Osteocyte (in vitro differentiated cells): ENCODE measurements around the gene CYP19A1. TPM values are rescaled to one million over a fixed set of nuclear protein-coding genes. Genes with fewer than 3 reads are reported as not detected.

ENCODE experiments used
- DNase-seq: peaks from one replicate; pipeline ENCODE4 v3.0.0; 2021; ENCODE audit warnings: mixed read lengths; ENCODE audit not compliant: unreplicated experiment; ENCODE audit errors: extremely low spot score
- H3K27ac Mint-ChIP-seq: one replicate; pipeline ENCODE4 v1.8.0; 2021; ENCODE audit warnings: mild to moderate bottlenecking, mixed read lengths; ENCODE audit not compliant: unreplicated experiment
- H3K27me3 Mint-ChIP-seq: one replicate; pipeline ENCODE4 v1.8.0; 2021; ENCODE audit warnings: mixed read lengths; ENCODE audit not compliant: unreplicated experiment
- H3K36me3 Mint-ChIP-seq: one replicate; pipeline ENCODE4 v1.8.0; 2021; ENCODE audit warnings: mixed read lengths; ENCODE audit not compliant: unreplicated experiment
- H3K4me1 Mint-ChIP-seq: one replicate; pipeline ENCODE4 v1.8.0; 2021; ENCODE audit warnings: mixed read lengths; ENCODE audit not compliant: unreplicated experiment
- H3K4me3 Mint-ChIP-seq: one replicate; pipeline ENCODE4 v1.8.0; 2021; ENCODE audit warnings: mild to moderate bottlenecking, moderate library complexity, mixed read lengths; ENCODE audit not compliant: unreplicated experiment
- H3K9me3 Mint-ChIP-seq: one replicate; pipeline ENCODE4 v1.8.0; 2021; ENCODE audit warnings: mixed read lengths; ENCODE audit not compliant: unreplicated experiment
- total RNA-seq: library from RNA; stranded (reverse); gene quantifications from 2 replicates; pipeline ENCODE4 v1.2.1, GENCODE V29; 2021
- TF ChIP-seq, protein P1 (sequence below): fragments of 200-600 bp; sonication (generic); IDR thresholded peaks from 2 replicates; pipeline ENCODE4 v1.5.0; 2021; ENCODE audit warnings: antibody characterized with exemption, mild to moderate bottlenecking, moderate library complexity

CYP19A1 gene
- total RNA-seq, 1 donor from 2014 or later = not detected

- no peak overlapping the region for H3K27ac Mint-ChIP-seq
- H3K9me3 Mint-ChIP-seq = no peaks in the 10 kb centered on the region
- TF ChIP-seq, protein P1, sequence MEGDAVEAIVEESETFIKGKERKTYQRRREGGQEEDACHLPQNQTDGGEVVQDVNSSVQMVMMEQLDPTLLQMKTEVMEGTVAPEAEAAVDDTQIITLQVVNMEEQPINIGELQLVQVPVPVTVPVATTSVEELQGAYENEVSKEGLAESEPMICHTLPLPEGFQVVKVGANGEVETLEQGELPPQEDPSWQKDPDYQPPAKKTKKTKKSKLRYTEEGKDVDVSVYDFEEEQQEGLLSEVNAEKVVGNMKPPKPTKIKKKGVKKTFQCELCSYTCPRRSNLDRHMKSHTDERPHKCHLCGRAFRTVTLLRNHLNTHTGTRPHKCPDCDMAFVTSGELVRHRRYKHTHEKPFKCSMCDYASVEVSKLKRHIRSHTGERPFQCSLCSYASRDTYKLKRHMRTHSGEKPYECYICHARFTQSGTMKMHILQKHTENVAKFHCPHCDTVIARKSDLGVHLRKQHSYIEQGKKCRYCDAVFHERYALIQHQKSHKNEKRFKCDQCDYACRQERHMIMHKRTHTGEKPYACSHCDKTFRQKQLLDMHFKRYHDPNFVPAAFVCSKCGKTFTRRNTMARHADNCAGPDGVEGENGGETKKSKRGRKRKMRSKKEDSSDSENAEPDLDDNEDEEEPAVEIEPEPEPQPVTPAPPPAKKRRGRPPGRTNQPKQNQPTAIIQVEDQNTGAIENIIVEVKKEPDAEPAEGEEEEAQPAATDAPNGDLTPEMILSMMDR = no peak
- peaks cover 3% of the 10 kb centered on the region for H3K4me1 Mint-ChIP-seq
- no peak for DNase-seq
- peaks cover 30% of the 10 kb centered on the region for H3K27me3 Mint-ChIP-seq
- no peaks in the 10 kb centered on the region for H3K36me3 Mint-ChIP-seq
- no peak overlapping the region for H3K4me3 Mint-ChIP-seq
Observed at GRCh38 chr15:51353976-51354375, 15.6 kb upstream of the CYP19A1 start.

DNA sequence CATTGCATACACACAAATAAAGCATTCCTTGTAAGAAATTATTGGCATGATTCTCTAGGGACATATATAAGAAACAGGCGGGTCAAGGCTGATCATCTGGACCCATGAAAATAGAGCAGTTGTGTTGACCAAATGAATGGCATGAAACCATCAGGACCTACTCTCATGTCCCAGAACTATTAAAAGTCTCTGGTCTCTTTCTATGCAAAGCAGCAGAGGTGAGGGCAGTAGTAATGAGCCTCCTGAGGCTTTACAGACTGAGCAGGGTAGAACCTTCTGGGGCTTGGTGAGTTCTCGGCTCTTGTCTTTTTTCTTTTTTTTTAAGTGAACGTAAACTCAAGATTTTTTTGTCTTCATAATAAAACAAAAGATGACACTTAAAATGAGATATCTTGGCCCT is 12.3 kb upstream of the CYP19A1 start:
- no peaks in the 10 kb centered on the region for H3K36me3 Mint-ChIP-seq
- no peaks in the 10 kb centered on the region for H3K9me3 Mint-ChIP-seq
- TF ChIP-seq, protein P1 = no peak
- H3K4me1 Mint-ChIP-seq = peaks cover 6% of the 10 kb centered on the region
- H3K4me3 Mint-ChIP-seq = no peak overlapping the region
- no peak overlapping the region for H3K27ac Mint-ChIP-seq
- H3K27me3 Mint-ChIP-seq = peaks cover 51% of the 10 kb centered on the region
- no peak for DNase-seq

DNA sequence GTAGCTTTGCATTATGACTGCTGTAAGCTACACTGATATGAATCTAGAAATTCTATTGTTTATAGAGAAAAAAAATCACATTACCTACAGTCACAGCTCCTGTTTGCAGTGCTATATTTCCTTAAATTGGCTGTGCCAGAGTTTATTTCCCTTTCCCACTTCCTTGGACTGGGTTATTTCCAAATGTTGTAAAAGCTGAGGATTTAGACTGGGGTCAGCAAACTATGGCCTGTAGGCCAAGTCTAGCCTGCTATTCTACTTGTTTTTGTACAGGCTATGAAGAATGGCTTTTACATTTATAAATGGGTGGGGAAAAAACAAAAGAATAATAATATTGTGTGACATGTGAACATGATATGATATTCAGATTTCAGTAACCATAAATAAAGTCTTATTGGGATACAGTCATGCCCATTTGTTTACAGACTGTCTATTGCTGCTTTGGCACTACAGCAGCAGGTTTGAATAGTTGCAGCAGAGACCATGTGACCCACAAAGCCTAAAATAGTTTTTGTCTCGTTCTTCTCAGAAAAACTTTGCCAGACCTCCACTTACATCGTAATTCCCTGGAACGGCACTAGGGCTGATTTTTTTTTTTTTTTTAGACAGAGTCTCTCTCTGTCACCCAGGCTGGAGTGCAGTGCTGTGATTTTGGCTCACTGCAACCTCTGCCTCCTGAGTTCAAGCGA is 10.9 kb upstream of the CYP19A1 start:
- no peak overlapping the region for H3K4me3 Mint-ChIP-seq
- peaks cover 6% of the 10 kb centered on the region for H3K4me1 Mint-ChIP-seq
- H3K36me3 Mint-ChIP-seq = no peaks in the 10 kb centered on the region
- no peaks in the 10 kb centered on the region for H3K9me3 Mint-ChIP-seq
- no peak for DNase-seq
- peaks cover 50% of the 10 kb centered on the region for H3K27me3 Mint-ChIP-seq
- TF ChIP-seq, protein P1 = no peak
- H3K27ac Mint-ChIP-seq = no peak overlapping the region

GRCh38 chr15:51348688-51349087 is 10.3 kb upstream of the CYP19A1 start:
- no peak overlapping the region for H3K4me3 Mint-ChIP-seq
- TF ChIP-seq, protein P1 = no peak
- DNase-seq = no peak
- no peaks in the 10 kb centered on the region for H3K36me3 Mint-ChIP-seq
- H3K9me3 Mint-ChIP-seq = no peaks in the 10 kb centered on the region
- no peak overlapping the region for H3K27ac Mint-ChIP-seq
- peaks cover 45% of the 10 kb centered on the region for H3K27me3 Mint-ChIP-seq
- H3K4me1 Mint-ChIP-seq = peaks cover 6% of the 10 kb centered on the region

DNA sequence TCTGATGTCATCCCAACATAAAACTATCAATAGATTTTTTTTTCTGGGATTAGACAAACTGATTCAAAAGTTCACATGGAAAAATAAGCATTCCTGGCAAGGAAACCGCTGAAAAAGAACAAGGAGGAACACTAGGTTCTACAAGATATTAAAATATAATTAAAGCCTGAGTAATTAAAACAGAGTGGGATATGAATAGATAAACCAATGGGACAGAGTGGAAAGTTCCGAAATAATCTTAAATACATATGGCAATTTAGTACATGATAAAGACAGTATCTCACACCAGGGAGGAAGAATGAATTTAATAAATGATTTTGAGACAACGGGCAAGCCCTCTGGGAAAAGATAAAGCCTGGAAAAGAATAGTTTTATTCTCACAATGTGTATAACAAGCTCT is 7.7 kb upstream of the CYP19A1 start:
- Mint-ChIP-seq H3K27ac (no peak overlapping the region), H3K27me3 (peaks cover 48% of the 10 kb centered on the region), H3K4me3 (no peak overlapping the region), H3K9me3 (no peaks in the 10 kb centered on the region), H3K36me3 (no peaks in the 10 kb centered on the region), H3K4me1 (peaks cover 6% of the 10 kb centered on the region)
- TF ChIP-seq, protein P1 = no peak
- DNase-seq = no peak
